GF-D8 (cell line): ENCODE measurements around the gene ASH1L.
A peak's percentile ranks its signal among the peaks of the same experiment; 100 is the strongest.
"Not testable (repeated sequence)": the region's sequence is repeated elsewhere in the genome, so short reads cannot be mapped to it uniquely, and the experiment has no call there.

Experiments
- DNase-seq: peaks from one replicate; lab custom pipeline; 2025; lab: John Stamatoyannopoulos, UW

ASH1L gene, protein sequence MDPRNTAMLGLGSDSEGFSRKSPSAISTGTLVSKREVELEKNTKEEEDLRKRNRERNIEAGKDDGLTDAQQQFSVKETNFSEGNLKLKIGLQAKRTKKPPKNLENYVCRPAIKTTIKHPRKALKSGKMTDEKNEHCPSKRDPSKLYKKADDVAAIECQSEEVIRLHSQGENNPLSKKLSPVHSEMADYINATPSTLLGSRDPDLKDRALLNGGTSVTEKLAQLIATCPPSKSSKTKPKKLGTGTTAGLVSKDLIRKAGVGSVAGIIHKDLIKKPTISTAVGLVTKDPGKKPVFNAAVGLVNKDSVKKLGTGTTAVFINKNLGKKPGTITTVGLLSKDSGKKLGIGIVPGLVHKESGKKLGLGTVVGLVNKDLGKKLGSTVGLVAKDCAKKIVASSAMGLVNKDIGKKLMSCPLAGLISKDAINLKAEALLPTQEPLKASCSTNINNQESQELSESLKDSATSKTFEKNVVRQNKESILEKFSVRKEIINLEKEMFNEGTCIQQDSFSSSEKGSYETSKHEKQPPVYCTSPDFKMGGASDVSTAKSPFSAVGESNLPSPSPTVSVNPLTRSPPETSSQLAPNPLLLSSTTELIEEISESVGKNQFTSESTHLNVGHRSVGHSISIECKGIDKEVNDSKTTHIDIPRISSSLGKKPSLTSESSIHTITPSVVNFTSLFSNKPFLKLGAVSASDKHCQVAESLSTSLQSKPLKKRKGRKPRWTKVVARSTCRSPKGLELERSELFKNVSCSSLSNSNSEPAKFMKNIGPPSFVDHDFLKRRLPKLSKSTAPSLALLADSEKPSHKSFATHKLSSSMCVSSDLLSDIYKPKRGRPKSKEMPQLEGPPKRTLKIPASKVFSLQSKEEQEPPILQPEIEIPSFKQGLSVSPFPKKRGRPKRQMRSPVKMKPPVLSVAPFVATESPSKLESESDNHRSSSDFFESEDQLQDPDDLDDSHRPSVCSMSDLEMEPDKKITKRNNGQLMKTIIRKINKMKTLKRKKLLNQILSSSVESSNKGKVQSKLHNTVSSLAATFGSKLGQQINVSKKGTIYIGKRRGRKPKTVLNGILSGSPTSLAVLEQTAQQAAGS (N-terminal part only)

DNA sequence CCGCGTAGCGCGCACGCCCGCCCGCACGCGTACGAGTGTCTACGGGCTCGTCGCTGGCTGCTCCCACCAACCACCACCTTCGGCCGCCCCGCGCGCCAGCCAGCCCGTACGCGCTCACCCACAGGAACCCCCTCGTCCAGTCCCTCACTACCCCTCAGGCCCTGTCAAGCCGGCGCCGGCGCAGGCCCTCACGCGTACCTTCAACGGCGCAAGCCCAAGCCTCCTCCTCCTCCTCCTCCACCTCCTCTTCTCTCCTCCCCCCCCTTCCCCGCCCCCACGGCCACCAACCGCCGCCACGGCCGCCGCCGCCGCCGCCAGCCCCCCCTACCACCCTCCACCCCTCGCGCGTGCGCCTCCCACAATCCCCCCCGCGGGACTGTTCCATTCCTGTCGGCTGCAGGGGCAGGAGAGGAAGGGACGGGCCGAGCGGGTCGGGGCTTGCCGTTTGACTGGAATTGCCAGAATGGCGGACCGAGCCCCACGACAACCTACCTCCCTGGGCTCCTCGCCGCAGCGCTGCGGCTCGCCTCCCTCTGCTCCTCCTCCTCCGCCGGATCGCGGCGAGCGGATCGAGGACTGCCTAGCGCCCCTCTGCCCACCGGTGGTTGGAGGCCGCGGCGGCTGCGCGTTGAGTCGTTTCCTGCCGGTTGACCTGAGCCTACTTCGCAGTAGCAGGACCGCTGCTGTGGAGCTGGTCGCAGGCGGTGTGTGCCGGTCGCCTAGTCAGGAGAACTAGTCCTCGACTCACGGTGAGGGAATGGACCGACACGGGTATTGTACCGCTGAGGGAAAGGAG, at the start of gene ASH1L:
TSS of gene ASH1L (minus strand) at position 223 of the 796 bp plus-strand sequence. CDS start 41,284 bp downstream, outside the sequence.
- DNase-seq = peak; percentile 71

DNA sequence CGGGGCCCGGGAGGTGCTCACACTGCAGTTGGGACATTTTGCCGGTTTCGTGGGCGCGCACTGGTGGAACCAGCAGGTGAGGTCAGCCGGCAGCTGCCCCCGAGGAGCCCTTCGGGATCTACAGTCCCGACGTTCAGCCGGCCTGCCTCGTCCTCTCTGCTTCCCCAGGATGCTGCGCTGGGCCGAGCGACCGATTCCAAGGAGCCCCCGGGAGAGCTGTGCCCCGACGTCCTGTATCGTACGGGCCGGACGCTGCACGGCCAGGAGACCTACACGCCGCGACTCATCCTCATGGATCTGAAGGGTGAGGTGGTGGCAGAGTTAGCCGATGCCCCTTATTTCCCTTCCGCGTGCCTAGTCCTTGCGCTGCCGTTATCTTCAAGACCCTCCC, 47.6 kb upstream of the ASH1L start:
- DNase-seq = not testable (repeated sequence)

DNA sequence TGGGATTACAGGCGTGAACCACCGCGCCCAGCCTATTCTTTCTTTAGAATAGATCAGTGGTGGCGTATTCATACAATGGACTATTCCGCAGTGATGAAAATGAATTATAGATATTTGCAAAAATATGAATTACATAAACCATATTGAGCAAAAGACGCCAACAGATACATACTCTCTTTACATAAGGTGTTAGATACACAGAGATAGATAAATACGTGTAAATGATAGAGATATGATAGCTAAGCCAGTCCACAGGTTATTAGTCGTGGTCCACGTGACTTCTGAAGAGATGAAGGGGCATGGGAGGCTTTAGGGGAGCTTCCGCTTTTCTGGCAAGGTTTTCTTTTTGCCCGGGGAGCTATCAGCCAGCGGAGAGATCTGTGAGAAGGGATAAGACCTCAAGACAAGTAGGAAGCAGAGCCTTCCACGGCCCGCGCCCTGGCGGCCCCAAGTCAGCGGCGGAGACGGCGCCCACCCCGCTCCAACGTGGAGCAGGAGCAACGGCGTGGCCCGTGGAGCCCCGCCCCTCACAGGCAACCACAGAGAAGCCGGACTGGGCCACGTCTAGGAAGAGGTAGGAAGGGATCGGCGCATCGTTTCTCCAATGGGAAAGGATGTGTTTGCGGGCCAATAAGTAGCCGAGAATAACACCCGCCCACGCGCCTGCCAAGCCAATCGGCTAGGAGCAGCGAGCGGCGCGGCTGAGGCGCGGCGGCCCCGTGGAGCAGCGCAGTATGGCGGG, 47.1 kb upstream of the ASH1L start, which contains the start of gene MSTO1:
TSS of gene MSTO1 (plus strand) at position 704 of the 742 bp plus-strand sequence. CDS start at position 735, 31 bp downstream.
- peak; percentile 93 for DNase-seq

DNA sequence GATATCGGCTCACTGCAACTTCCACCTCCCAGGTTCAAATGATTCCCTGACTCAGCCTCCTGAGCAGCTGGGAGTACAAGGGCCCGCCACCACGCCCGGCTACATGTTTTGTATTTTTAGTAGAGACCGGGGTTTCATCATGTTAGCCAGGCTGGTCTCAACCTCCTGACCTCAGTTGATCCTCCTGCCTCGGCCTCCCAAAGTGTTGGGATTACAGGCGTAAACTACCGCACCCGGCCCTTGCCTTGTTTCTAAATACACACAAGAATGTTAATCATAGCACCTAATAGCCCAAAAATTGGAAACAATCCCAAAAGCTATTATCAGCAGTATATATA, 46.3 kb upstream of the ASH1L start:
- no peak for DNase-seq

DNA sequence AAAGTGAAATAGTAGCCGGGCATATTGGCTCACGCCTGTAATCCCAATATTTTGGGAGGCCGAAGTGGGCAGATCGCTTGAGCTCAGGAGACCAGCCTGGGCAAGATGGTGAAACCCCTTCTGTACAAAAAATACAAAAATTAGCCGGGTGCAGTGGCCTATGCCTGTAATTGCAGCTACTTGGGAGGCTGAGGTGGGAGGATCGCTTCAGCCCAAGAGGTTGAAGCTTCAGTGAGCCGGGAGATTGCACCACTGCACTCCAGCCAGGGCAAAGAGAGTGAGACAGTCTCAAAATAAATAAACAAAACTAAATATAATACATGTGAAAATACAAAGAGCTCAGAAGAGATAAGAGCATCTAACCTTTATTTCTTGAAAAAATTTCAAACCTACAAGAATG, 45.1 kb upstream of the ASH1L start:
- DNase-seq = no peak

DNA sequence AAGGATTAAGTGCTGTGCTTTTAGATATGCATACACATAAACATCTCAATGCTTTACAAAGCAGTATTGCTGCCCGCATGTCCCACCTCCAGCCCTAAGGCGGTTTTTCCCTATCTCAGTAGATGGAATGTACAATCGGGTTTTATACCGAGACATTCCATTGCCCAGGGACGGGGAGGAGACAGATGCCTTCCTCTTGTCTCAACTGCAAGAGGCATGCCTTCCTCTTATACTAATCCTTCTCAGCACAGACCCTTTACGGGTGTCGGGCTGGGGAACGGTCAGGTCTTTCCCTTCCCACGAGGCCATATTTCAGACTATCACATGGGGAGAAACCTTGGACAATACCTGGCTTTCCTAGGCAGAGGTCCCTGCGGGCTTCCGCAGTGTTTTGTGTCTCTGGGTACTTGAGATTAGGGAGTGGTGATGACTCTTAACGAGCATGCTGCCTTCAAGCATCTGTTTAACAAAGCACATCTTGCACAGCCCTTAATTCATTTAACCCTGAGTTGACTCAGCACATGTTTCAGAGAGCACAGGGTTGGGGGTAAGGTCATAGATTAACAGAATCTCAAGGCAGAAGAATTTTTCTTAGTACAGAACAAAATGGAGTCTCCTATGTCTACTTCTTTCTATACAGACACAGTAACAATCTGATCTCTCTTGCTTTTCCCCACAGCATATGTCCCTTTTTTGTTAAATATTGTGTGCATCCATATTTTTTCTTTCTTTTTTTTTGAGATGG, 37.4 kb upstream of the ASH1L start:
- not testable (repeated sequence) for DNase-seq

DNA sequence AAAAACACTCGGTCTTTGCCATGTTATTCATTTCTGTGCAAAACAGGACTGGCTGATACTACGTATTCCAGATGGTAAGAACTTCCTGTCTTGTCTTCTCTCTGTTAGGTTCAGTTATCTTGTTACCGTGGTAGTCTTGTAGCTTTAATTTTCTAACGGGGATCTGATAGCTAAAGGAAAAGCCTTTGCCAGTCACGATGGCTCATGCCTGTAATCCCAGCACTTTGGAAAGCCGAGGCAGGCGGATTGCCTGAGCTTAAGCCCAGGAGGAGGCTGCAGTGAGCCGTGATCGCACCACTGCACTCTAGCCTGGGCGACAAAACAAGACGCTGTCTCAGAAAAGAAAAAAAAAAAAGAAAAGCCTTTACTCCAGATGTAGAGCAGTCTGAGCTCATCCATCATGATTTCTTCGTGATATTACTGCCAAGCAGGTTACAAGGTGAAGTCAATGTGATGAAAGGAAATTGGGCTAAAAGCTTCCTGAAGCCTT, 36.3 kb upstream of the ASH1L start:
- no peak for DNase-seq

DNA sequence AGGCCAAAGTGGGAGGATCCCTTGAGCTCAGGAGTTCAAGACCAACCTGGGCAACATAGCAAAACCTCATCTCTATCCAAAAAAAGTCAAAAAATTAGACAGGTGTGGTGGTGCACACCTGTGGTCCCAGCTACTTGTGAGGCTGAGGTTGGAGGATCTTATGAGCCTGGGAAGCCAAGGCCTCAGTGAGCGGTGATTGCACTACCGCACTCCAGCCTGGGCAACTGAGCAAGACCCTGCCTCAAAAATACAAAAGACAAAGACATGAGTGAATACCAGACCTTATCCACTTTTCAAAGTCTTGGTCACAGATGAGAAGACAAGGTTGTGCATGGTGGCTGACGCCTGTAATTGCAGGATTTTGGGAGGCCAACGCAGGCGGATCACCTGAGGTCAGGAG, 34.3 kb upstream of the ASH1L start:
- no peak for DNase-seq

DNA sequence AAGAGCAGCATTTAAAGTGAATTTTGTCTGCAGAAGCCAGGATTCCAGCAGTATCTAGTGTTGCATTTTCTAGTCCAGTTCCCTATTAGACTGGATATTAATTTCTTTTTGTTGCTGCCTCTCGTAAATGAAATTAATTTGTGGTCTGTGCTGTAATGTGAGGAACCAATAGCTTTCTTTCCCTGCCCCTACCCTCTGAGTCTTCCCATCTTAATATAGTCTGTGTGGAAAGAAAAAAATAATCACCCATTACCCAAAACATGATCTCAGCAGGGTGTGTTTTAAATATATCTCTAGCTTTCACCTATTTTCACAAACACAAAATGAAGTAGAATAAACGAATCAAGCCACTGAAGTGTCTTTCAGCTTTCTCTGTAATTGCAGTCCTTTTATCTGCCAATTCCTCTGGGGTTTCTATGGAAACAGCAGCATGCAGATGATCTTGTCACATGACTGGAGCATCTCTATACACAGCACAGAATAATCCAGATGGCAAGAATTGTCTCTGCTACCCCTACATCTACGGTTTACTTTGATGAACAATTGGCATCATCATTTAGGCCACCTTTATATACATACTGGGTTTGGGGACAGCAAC, 33.4 kb upstream of the ASH1L start:
- DNase-seq = not testable (repeated sequence)

DNA sequence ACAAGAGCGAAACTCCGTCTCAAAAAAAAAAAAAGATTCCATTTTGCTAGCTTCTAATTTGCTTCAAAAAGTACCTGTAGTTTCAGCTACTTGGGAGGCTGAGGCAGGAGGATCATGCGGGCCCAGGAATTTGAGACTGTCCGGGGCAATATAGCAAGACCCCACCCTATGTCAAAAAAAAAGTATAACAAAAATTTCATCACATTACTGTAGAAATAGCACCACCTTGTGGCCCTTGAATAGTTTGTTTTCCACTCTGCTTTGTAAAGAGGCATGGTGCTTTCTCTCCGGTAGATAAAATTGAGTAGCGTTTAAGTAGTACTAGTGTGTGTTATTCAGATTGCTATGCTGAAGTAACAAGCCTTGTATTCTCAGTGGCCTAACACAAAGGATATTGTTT, 29.2 kb upstream of the ASH1L start:
- peak; percentile 48 for DNase-seq

DNA sequence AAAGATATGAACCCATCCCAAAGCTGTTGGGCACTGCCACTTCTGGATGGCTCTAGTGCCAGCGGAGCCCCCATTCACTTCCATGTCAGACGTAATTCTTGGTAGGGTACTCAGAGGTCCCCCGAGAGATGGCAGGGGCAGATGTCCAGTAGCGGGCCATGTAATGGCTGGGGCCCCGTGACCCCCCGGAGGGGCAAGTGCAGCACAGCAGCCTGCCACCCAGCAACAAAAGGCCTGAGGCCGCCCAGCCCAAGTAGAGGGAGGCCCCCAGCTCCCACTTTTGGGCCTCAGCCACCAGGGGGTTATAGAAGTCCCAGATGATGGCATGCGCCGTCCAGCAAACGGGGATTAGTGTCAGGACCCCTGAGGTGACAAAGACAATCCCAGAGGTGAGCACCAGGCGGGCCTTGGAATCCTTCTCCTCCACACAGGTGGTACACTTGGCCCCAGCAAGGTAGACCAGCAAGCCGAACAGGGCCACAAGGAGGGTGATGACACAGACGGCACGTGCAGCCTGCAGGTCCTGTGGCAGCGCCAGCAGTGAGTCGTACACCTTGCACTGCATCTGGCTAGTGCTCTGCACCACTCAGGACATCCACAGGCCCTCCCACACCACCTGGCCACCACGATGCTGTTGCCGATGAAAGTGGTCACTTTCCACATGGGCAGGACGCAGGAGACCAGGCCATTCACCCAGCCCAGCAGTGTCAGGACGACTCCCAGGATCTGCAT, 28.1 kb upstream of the ASH1L start:
- not testable (repeated sequence) for DNase-seq

DNA sequence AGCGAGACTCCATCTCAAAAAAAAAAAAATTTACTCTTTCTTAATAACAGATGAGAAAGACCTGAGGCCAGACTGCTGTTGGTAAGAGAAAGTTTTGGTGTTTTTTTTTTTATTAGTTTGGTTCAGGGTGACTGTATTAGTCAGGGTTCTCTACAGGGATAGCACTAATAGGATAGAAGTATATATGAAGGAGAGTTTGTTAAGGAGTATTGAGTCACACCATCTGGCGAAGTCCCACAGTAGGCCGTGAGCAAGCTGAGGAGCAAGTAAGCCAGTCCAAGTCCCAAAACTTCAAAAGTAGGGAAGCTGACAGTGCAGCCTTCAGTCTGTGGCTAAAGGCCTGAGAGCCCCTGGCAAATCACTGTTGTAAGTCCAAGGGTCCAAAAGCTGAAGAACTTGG, 26.7 kb upstream of the ASH1L start:
- DNase-seq = not testable (repeated sequence)

DNA sequence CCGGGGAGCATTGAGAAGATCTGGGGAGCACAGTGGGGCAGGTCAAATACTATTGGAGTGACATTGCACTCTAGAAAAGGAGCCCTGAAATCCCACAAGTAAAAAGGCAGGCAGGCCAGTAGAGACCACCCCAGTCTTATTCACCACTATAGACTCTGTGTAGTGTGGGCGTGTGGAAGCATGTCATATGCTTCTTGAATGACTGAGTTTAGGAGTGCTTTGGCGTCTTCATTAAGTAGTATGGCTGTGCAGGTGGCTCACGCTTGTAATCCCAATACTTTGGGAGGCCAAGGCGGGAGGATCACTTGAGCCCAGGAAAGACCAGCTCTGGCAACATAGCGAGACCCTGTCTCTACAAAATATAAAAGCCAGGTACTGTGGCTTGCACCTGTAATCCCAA, 21.2 kb upstream of the ASH1L start:
- DNase-seq = not testable (repeated sequence)

DNA sequence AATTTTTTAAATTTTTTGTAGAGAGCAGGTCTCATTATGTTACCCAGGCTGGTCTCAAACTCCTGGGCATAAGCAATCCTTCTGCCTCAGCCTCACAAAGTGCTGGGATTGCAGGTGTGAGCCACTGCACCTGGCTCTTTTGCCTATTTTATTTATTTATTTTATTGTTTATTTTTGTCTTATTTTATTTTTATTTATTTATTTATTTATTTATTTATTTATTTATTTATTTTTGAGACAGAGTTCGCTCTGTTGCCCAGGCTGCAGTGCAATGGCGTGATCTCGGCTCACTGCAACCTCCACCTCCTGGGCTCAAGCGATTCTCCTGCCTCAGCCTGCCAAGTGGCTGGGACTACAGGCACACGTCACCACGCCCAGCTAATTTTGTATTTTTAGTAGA, 13.0 kb upstream of the ASH1L start:
- not testable (repeated sequence) for DNase-seq

DNA sequence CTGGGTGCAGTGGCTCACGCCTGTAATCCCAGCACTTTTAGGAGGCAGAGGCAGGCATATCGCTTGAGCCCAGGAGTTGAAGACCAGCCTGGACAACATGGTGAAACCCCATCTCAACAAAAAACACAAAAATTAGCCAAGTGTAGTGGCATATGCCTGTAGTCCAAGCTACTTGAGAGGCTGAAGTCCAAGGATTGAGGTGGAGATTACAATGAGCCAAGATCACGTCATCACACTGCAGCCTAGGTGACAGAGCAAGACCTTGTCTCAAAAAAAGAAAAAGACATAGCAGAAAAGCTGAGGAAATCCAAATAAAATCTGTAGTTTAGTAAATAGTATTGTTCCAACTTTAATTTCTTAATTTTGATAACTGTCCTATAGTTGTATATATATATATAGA, 11.5 kb upstream of the ASH1L start:
- DNase-seq = no peak

DNA sequence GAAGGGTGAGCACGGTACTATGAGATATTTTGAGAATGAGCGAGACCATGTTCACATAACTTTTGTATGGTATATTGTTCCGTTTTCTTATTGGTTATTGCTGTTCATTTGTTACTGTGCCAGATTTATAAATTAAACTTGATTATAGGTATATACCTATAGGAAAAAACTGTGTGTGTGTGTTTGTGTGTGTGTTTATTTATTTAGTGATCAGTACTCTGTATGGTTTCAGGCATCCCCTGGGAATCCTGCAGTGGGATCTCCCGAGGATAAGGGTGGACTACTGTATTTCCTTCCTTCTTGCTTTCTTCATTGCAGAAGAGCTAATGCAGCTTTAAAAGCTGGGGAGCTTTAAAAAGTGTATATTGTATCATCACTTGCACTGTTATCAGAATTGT, 8.0 kb upstream of the ASH1L start:
- DNase-seq = no peak

DNA sequence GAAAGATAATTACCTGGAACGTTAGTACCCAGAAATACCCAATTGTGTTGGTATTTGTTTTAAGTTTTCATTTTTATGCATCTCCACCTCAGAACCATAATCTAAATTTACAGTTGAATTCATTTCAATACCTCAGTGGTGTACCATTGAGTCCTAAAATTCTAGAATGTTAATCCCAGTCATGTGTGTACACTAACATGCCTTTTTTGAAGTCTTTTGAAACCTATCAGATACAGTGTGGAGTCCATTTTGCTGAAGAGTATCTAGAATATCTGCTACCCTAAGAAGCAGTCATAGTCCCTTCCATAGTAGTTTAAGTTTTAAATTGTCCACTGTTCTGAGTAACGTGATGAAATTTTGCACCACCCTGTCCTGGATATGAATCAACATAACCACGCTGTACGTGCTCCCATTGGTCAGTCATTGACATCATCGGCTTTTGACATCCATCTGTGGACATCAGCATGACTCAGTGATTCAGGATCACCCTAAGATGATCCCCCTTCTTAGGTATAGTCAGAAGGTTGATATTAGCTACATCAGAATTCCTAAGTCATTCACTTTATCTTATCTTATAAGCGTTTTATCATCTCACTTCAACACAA, 7.5 kb upstream of the ASH1L start:
- DNase-seq = no peak

DNA sequence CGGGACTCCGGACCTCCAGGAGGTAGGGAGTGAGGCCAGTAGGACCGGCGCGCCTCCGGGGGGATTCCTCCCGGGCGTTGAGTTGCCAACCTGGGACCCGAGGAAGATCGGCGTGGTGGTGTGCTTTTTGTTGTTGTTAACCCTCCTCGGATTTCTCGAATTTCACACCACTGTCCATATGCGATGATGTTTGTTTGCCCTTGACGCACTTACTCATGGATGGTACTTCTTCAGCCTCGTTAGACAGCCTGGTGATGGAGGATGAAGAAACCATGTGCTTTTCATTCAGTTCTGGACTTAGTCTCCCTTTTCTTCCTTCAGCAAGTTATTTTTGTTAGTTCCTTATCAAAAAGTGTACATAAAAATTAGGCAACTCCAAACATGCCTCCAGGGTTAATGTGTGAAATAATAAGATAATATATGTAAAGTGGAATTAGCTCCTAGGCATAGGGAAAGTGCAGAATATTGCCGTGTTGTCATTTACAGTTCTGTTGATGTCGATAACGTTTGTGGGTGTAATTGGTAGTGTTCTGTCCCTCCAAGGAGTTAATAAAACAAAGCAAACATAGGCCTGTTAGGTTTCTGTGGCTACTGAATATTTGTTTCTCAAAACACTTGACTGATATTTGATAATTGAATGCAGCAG, 897 bp upstream of the ASH1L start:
- DNase-seq = not testable (repeated sequence)
